ENCODE data around the gene PPM1H.

Gene PPM1H

GRCh38 chr12:62692884-62693283 lies 242.1 kb downstream of the PPM1H start:
- DNase-seq (ENCODE audit: insufficient read length, low spot score) (no peak), FAIRE-seq (no peak)
- TF ChIP-seq POLR2A (IDR thresholded peaks at IDR 0.05; ENCODE audit: low read depth, low read length) = no peak

- DNase-seq (ENCODE audit: insufficient read length, low spot score) (no peak), FAIRE-seq (no peak)
- no peak for TF ChIP-seq POLR2A (IDR thresholded peaks at IDR 0.05; ENCODE audit: low read depth, low read length)
These were observed 243.6 kb downstream of the PPM1H start for GRCh38 chr12:62691309-62691708.

GRCh38 chr12:62689042-62689839 lies 245.7 kb downstream of the PPM1H start:
- TF ChIP-seq POLR2A (IDR thresholded peaks at IDR 0.05; ENCODE audit: low read depth, low read length) = no peak
- FAIRE-seq (no peak), DNase-seq (ENCODE audit: insufficient read length, low spot score) (no peak)

- no peak for DNase-seq (ENCODE audit: insufficient read length, low spot score)
- TF ChIP-seq POLR2A (IDR thresholded peaks at IDR 0.05; ENCODE audit: low read depth, low read length) = no peak
- FAIRE-seq = no peak
These were observed 248.0 kb downstream of the PPM1H start for GRCh38 chr12:62686938-62687337.

- TF ChIP-seq POLR2A (IDR thresholded peaks at IDR 0.05; ENCODE audit: low read depth, low read length) = no peak
- FAIRE-seq (no peak), DNase-seq (ENCODE audit: insufficient read length, low spot score) (no peak)
These were observed 250.2 kb downstream of the PPM1H start for GRCh38 chr12:62684570-62685295.

GRCh38 chr12:62683776-62684569 lies 251.0 kb downstream of the PPM1H start:
- no peak for FAIRE-seq
- no peak for DNase-seq (ENCODE audit: insufficient read length, low spot score)
- no peak for TF ChIP-seq POLR2A (IDR thresholded peaks at IDR 0.05; ENCODE audit: low read depth, low read length)

GRCh38 chr12:62681306-62681705 lies 253.6 kb downstream of the PPM1H start:
- FAIRE-seq (no peak), DNase-seq (ENCODE audit: insufficient read length, low spot score) (no peak)
- TF ChIP-seq POLR2A (IDR thresholded peaks at IDR 0.05; ENCODE audit: low read depth, low read length) = no peak

GRCh38 chr12:62679608-62680007 lies 255.3 kb downstream of the PPM1H start:
- TF ChIP-seq POLR2A (IDR thresholded peaks at IDR 0.05; ENCODE audit: low read depth, low read length) = no peak
- no peak for DNase-seq (ENCODE audit: insufficient read length, low spot score)
- FAIRE-seq = no peak

GRCh38 chr12:62677355-62677754 lies 257.6 kb downstream of the PPM1H start:
- FAIRE-seq = no peak
- no peak for DNase-seq (ENCODE audit: insufficient read length, low spot score)
- no peak for TF ChIP-seq POLR2A (IDR thresholded peaks at IDR 0.05; ENCODE audit: low read depth, low read length)

GRCh38 chr12:62676521-62677307 lies 258.2 kb downstream of the PPM1H start:
- FAIRE-seq = no peak
- no peak for DNase-seq (ENCODE audit: insufficient read length, low spot score)
- no peak for TF ChIP-seq POLR2A (IDR thresholded peaks at IDR 0.05; ENCODE audit: low read depth, low read length)

GRCh38 chr12:62673028-62673815 lies 261.7 kb downstream of the PPM1H start:
- no peak for TF ChIP-seq POLR2A (IDR thresholded peaks at IDR 0.05; ENCODE audit: low read depth, low read length)
- DNase-seq (ENCODE audit: insufficient read length, low spot score) (no peak), FAIRE-seq (no peak)

- FAIRE-seq (no peak), DNase-seq (ENCODE audit: insufficient read length, low spot score) (no peak)
- TF ChIP-seq POLR2A (IDR thresholded peaks at IDR 0.05; ENCODE audit: low read depth, low read length) = no peak
These were observed 263.8 kb downstream of the PPM1H start for GRCh38 chr12:62670986-62671720.
